Fibroblast of skin of back (primary cell): Measurements from ENCODE around the gene FPGS.

Experiments used
- DNase-seq: peaks from one replicate; pipeline ENCODE4 v3.0.0-alpha.2; 2013

FPGS gene

DNA sequence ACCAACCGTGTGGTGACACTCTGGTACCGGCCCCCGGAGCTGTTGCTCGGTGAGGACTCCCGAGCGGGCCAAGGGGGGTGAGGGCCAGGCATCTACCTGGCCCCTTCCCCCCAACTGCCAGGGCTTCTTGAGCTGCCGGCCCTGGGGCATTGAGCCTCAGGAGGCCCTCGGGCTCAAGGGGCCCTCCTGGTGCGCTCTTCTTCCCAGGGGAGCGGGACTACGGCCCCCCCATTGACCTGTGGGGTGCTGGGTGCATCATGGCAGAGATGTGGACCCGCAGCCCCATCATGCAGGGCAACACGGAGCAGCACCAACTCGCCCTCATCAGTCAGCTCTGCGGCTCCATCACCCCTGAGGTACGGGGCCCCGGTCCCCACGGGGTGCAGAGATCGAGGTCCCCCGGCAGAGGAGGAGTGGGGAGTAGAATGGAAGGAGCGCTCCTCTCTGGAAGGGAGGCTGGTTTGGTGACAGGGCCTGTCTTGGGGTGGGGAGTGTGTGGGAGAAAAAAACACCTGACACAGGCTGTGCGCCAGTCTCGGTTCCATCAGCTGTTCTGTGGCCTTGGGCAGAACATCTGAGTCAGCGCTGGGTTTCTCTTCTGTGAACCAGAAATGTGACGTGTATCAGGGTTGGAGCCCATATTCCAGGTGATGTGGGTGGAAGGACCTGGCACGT lies 14.2 kb upstream of the FPGS start:
- DNase-seq = no peak

DNA sequence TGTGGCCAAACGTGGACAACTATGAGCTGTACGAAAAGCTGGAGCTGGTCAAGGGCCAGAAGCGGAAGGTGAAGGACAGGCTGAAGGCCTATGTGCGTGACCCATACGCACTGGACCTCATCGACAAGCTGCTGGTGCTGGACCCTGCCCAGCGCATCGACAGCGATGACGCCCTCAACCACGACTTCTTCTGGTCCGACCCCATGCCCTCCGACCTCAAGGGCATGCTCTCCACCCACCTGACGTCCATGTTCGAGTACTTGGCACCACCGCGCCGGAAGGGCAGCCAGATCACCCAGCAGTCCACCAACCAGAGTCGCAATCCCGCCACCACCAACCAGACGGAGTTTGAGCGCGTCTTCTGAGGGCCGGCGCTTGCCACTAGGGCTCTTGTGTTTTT lies 13.5 kb upstream of the FPGS start:
- no peak for DNase-seq

DNA sequence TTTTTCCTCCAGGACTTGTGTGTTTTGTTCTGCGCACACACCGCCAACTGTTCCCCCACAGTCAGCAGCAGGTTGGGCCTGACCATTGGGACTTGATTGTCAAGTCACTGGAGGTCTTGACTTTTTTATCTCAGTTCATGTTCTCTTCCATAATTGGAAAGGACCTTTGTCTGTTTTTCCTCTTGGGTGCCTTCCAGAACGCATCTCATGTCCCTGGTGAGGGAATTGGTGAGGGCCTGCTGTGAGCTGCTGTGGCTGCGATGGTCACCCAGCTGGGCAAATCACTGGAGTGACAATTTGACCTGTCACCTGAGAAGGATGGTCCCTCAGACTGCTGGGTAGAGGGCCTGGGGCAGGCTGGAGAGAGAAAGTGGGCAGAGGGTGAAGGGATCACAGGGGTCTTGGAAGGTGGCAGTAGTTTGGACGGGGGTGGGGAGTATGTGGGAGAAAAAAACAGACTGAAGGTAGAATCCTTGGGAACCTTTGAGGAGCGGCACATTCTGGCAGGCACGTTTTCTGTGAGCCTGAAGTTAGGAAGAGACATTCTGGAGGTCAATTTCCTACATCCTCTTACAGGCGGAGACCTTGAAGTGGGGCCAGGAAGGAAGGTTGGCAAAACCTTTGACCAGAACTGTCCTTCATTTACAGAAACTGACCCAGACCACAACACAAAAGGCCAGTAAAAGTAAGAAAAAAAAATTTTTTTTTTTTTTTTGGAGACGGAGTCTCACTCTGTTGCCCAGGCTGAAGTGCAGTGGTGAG lies 12.4 kb upstream of the FPGS start:
- DNase-seq = no peak

DNA sequence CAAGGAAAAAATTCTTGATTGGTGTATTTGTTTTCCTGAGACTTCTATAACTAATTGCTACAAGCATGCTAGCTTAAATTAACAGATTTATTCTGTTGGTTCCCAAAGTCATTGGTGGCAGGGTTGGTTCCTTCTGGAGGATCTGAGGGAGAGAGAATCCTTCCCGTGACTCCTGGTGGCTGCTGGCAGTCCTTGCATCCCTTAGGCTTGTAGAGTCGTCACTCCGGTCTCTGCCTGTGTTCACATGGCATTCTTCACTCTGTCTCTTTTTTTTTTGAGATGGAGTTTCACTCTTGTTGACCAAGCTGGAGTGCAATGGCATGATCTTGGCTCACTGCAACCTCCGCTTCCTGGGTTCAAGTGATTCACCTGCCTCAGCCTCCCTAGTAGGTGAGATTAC lies 11.6 kb upstream of the FPGS start:
- DNase-seq = no peak

DNA sequence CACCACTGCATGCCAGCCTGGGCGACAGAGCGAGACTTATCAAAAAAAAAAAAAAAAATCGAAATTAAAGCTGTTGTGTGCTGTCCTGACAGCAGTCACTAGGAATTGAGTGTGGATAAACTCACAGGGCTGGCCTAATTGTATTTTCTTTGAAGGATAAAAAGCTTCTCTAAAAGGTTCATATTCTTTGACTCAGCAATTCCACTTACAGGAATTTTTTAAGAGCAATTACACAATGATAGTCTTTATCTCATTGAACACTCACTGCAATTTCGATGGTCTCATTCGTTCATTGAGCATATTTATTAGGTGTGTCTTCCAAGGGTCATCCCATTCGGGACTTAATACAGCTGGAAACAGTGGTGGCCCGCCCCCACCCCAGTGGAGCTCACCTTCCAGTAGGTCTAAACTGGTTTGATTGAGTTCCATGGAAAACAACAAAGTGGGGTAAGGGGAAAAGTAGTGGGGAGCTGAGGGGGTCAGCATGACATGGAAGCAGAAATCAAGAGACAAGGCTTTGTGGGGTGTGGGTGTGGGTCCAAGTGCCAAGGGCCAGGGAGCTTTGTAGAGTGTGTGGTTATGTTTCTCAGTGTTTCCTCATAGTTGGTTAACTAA lies 10.2 kb upstream of the FPGS start:
- DNase-seq = no peak

DNA sequence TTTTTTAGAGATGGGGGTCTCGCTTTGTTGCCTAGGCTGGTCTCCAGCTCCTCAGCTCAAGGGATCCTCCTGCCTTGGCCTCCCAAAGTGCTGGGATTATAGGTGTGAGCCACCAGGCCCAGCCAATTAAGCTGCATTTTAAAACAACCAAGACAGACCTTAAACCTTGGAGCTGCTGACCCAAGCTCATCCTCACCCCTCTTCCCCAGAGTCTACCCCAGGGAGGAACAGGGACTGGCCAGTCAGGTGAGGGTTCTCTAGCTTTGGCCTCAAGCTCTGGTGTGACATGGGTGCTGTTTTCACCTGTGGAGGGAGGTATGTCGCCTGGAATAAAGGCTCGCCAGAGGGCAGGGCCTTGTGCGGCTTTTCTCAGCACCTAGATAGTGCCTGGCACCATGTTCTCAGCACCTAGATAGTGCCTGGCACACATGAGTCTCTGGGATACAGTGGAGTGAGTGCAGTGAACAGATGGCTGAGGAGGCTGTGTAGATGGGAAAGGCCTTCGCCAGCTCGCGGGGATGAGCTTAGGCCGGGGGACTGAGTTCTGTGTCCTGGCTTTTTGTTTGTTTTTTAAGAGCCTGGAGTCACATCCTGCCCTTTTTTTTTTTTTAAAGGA lies 9.5 kb upstream of the FPGS start:
- peak; percentile 18 for DNase-seq

DNA sequence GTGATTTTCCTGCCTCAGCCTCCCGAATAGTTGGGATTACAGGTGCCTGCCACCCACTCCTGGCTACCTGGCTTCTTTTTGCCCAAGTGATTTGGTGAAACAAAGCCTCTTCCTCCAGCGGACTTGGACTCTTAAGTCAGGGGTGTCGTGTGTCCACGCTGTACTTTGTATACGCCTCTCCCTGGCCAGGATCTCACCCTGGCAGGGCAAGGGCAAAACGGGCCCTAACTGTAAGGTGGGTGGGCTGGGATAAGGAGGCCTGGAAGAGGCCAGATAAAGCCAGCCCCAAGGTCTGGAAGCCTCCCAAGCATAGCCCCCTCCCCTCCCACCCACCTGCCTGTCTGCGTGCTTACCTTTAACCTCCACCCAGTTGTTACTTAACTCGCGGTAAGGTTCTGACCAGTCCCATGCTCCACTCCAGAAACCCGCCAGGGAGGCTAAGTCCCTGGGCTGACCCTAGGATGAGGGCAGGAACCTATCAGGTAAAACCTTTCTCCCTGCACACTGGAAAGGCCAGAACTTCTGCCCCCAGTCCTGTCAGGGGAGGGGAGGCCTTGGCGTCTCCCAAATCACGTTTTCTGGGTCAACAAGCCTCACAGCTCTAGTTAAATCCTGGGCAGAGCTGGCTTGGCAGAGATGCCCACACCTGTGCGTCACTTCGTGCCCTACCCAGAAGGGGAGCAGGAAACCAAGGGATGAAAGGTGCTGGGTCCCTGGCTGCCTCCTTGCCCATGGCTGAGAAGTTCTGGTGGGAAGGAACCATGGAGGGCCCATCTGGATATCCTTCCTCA lies 8.5 kb upstream of the FPGS start:
- no peak for DNase-seq

DNA sequence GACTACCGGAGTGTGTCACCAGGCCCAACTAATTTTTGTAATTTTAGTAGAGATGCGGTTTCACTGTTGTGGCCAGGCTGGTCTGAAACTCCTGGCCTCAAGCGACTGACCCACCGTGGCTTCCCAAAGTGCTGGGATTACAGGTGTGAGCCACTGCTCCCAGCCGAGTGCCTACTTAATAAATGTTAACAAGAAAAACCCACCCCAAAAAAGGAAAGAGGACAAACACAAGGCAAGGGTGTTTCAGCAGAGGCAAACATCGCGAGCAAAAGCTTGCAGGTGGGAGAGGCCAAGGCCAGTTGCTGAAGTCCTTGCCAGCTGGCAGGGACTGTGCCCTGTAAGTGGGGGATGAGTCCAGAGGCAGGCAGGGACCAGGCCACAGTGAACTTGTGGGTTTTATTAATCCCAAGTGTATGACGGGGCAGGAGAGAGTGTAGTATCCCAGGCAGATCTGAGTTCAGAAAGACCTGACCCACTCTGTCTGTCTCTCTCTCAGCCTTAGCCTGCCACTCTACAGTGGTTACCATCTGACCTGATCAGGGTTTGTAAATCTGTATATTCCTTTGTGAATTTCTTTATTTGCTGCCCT lies 6.4 kb upstream of the FPGS start:
- no peak for DNase-seq

DNA sequence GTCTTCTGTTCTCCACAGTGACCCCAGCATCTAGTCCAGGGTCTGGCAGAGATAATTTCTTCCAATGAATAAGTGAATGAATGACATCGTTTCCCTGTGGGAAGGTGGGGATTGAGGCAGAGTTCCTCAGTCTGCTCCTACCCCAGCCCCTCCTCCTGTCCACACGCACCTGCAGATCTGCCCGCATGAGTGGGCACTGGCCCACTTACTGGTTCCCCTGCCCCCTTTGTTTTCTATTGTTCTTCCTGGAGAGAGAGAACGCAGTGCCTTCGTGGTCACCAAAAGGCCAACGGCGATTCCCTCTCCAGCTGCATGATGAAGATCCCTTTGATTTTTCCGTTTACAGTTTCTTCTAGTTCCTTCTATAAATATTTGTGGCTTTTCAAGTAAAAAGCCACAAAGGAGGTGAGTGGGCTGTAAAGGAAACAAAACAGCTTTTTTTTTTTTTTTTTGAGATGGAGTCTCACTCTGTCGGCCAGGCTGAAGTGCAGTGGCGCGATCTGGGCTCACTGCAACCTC lies 5.8 kb upstream of the FPGS start:
- DNase-seq = no peak

DNA sequence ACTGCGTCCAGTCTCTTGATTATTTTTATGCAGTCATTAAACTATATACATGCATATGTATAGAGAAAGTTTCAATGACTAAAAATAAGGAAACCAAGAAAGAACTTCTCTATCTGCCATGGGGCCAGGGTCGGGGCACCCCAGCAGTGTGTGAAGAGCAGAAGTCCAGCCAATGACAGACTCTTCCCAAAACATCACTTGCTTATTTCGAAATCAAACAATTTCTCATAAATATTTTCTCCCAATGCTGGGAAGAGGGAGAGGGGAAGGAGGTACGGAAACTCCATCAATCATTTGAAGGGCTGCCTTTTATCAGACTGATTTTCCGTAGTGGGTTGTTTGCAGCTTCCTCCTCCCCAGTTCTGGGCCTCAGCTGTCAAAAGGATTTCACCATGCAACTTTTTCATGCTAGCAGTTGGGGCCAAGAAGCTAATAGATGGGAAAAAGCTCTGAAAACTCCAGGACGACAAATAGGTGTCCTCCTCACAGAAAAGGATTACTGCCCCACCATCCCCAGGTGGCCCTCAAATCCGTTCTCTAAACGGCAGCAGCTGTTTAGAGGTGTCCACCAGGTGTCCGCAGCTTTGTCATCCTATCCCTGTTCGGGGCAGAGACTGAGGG lies 617 bp upstream of the FPGS start:
- DNase-seq = no peak

DNA sequence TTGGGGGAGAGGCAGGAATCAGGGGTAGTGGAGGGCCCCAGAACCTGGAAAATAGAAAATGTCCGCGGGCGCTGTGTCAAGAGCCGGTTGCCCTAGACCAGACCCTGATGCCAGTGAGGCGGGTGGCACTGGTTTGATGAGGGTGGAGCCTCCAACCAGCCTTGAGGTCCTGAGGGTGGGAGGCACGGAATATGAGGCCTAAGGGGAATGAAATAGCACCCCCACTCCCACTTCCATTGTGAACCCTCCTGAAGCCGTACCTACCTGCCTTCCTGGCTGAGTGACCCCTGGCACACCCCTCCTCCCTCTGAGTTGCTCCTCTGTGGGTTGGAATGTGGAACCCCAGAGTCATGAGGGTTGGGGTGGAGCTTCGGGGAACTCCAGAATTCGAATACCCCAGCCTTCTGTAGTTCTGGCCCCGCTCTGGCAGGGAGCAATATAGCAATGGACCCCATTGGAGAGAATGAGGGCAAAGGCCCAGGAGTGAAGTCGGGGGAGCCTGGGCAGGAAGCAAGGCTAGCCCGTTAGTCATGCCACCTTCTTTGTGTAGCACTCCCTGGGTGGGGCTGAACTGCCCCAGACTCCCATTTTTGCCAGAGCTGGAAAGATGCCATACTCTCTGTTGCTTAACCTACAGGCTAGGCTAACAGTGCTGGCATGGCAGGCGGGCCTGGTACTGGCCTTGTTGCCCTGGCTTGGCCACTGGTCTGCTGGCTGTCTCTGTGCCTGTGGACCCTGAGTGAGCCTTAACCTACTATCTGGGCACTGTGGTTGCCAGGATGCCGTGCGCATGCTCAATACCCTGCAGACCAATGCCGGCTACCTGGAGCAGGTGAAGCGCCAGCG lies 1.0 kb downstream of the FPGS start:
- DNase-seq = peak; percentile 64

DNA sequence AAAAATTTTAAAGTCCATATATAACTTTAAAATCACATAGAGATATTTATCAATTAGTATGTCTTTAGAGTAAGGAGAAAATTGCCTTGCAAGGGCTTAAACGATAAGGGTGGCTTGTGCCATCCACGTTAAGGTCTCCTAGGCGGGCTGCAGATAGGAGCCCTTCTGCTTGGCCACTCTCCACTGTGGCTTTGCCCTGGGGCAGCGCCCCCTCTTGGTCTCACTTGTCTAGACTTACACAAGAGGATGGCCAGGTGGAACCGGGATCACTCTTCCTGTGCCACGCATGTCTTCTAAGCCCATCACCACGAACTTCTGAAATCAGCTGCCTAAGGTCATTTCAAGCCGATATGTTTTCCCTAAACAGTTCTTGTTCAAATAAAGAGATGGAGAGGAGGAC lies 2.9 kb downstream of the FPGS start:
- peak; percentile 29 for DNase-seq

DNA sequence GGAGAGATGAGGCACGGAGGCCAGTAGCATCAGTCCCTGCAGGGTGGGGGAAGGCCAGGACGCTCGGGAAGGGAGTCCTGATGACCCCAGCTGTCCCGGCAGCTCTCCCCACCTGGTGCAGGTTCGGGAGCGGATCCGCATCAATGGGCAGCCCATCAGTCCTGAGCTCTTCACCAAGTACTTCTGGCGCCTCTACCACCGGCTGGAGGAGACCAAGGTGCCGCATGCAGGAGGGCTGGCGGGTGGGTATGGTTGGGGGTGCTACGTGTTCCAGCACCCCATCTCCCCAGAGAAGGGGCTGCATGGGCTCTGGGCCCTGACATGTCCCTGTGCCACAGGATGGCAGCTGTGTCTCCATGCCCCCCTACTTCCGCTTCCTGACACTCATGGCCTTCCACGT lies 4.2 kb downstream of the FPGS start:
- no peak for DNase-seq

DNA sequence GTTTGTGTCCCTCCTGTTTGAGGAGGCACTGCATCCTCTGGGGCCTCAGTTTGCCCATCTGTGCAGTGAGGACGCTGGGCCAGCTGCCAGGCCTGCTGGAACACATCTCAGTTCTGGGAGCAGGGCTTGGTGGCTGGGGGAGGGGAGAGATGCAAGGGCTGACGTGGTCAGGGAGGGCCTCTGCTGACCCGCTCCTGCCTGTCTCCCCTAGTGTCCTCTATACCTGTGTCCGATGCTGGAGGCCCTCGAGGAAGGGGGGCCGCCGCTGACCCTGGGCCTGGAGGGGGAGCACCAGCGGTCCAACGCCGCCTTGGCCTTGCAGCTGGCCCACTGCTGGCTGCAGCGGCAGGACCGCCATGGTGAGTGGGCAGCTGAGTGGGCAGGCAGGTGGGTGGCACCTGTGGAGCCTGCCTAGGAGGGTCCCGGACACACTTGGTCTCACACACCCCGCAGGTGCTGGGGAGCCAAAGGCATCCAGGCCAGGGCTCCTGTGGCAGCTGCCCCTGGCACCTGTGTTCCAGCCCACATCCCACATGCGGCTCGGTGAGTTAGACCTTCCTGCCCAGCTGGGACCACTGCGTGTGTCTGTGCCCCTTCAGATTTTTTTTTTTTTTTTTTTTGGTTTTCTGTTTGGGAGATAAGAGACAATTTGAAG lies 5.8 kb downstream of the FPGS start:
- DNase-seq = no peak

DNA sequence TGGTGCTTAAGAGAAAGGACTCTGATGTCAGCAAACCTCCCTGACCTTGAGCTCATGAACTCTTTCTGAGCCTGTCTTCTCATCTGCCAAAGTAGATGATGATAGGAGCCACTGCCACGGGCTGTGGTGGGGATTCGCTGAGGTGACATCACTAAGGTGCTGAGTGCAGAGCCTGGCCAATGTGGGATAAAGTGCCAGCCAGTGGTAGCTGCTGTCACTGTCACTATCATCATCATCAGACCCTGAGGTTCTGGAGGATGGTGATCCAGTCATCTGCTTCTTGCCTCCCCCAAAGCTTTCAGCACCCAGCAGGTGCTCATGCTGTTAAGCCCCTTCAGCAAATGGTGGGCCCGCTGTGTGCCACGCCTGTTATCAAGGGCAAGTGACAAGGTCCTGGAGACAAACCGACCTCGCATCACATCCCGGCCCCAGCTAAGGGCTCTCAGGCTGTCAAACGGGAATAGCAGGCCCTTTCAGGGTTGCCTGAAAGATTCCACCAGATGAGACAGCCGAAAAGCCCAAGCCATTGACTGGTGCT lies 6.4 kb downstream of the FPGS start:
- no peak for DNase-seq

DNA sequence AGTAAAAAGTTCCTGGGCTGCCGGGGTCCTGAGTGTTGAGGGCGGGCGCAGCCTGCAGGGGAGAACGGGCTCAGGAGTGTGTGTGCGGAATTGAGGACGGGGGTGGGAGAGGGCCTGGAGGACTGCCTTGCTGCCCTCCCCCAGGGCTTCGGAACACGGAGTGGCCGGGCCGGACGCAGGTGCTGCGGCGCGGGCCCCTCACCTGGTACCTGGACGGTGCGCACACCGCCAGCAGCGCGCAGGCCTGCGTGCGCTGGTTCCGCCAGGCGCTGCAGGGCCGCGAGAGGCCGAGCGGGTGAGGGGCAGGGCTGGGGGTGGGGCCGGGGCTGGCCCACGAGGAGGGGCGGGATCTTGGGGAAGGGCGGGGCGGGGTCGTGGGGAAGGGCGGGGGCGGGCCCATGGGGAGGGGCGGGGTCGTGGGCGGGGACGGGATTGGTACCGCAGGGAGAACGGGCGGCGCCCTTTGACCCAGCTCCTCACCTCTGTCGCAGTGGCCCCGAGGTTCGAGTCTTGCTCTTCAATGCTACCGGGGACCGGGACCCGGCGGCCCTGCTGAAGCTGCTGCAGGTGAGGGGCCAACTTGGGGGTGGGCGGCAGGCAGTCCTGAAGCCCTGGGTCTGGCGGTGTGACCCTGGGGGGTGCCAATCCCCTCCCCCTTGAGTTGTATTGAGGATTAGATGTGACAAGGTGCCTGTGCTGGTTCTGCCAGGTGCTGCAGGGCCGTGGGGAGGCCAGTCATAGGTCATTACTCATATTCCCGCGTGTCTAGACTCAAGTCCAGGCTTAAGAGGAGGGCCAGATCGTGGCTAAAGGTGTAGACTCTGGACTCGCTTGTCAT lies 7.1 kb downstream of the FPGS start:
- DNase-seq = peak; percentile 31

DNA sequence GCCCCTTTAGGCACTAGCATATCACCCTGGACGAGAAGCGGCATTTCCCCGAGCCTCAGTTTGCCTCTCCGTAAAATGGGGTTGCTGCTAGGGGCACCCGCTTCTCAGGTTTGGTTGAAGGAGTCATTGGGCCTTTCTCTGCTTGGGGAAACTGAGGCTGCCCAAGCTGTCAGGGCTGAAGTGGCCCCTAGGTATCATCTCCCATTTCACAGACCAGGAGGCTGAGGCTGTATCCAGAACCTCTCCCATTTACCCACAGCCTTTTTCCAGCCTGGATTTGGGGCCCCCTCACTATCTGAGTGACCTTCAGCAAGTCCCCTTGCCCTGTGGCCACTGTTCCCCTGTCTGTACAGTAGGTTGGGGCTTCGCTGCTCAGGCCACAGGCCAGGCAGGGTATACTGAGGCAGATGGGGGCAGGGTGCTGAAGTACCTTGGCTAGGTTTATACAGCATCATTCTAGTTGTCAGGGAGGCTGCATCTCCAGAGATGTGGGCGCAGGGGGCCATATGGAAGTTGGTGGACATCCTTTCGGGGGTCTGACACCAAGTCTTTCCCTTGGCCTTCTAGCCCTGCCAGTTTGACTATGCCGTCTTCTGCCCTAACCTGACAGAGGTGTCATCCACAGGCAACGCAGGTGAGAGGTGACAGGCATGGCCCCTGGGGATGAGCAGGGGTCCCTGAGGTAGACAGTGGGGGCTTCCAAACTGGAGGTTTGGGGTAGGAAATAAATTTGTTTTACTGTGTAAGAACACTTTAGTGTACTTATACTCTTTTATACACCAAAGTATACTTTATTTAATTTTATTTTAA lies 7.9 kb downstream of the FPGS start:
- no peak for DNase-seq

DNA sequence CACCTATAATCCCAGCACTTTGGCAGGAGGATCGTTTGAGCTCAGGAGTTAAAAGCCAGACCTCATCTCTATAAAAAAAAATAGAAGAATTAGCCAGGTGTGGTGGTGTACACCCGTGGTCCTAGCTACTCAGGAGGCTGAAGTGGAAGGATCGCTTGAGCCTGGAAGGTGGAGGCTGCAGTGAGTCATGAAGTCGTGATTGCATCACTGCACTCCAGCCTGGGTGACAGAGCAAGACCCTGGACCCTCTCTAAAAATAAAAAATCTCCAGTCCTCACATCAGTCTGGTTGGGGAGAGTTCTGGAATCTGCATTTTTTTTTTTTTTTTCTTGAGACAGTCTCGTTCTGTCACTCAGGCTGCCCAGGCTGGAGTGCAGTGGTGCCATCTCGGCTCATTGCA lies 9.3 kb downstream of the FPGS start:
- DNase-seq = no peak
